Skin of body (tissue), 2 donors: ENCODE results near the gene NALCN. TPM values are rescaled to one million over a fixed set of nuclear protein-coding genes. Genes with fewer than 3 reads are reported as not detected.

Experiments
- DNase-seq: peaks from one replicate; lab custom pipeline; 2025; lab: John Stamatoyannopoulos, UW
- total RNA-seq: library from RNA; depleted of rRNA; stranded (reverse); fragments of >200 nt; gene quantifications from one replicate; pipeline ENCODE4 v1.2.3, GENCODE V29; 2014

The NALCN gene
- 1.8 TPM for total RNA-seq

DNA sequence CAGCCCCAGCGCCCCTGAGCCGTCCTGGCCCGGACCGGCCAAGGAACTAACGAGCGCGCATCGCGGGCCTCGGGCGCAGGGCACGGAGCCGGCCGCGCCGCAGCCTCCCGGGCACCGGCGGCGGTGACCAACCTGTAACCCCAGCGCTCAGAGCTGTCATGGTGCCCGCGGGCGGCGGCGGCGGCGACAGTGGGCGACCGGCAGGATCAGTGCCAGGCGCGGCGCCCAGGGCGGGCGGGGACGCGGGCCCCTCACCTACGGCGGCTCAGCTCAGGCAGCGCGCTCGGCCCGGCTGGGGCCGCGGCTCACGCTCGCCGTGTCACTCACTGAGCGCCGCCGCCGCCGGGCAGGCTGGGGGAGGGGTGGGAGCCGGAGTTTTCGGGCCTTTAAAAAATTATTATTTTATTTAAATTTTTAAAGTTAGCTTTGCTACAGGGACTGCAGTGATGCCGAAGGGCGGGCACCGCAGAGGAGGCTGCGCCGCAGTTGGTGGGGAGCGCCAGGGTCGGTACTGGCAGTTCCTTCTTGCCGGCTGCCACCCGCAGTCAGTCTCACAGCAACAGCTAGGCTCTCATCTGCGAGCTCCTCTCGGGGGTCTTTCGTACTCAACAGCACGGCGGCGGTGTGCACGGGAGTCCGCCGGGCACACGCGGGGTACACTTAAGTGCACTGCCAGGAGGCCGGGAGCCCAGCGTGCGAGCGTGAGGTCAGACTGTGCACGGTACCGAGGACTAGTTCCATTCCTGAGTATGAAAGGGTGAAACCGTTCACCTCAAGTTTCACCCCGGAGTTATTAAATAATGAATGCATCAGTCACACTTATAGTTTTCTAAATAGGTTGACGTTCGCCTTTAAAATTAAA lies at the start of gene NALCN:
TSS of gene NALCN (minus strand) at position 328 of the 862 bp plus-strand sequence. CDS start 17,382 bp downstream, outside the sequence.
- DNase-seq, result no peak

DNA sequence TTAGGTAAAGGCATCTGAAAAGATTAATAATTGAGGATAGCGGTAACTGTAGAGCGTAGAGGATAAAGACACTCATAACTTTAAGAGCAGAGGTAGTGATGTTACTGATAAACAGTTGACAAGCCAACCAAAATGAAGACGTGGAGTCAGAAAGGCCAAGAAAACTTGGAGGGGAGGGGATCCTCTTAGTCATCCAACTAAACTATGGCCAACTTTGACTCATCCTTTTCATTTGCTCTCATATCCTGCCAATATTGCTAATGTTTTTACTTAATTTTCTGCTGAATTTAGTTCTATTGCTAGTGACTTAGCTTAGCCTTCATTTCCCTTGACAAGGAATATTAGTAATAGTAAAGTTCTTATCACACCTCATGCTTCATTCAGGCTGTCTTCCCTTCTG lies 49.6 kb upstream of the NALCN start:
- no peak for DNase-seq

DNA sequence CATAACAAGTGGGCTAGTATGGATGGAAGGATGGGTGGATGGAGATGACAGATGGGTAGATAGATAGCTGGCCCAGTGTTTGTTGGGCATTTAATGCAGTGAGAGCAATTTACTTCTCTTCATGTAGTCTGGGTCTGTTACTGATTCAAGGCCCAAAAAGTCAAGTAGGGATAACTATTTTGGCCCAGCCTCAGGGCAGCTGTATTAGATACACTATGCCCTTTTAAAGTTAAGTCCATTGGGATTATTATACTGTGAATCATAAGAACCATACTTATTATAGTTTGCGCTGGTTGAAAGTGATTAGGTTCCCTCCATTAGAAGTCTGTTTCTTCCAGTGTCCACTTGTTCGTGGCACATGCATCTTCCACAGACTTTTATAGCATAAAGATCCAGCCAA lies 40.9 kb upstream of the NALCN start:
- DNase-seq, result no peak

DNA sequence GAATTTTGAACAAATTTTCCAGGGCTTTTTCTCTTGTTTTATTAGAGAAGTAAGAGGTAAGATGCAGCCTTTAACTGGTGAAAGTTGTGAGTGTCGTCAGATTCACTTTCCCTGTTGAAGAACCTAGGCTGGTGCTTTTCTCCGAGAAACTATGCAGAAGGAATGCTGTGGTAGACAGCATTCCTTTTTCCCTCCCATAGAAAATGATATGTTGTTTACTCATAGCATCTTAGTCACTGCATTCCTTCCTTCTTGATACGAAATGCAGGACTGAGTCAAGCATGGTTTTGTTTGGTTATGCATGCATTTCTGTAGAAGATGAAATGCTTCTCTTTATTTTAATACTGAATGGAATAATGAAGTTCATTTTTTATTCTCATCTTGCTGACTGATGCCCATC lies 39.6 kb upstream of the NALCN start:
- no peak for DNase-seq

DNA sequence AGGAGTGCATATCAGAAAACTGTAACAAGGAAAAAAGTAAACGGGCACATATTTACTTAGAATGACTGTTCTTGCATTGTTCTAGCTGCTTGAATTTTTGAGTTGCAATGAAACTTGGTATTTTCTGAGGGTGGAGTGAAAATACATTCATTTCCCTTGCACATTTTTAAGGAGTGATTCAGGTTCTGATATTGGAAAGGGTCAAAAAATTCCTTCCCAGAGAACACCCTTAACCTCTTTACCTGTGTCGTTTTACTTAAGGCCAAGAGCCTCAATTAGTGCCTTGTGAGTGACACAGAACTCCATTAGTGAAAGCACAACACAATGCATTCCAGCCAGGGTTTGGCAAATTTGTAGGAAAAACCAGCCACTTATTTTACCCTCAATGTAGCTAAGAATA lies 38.5 kb upstream of the NALCN start:
- no peak for DNase-seq

DNA sequence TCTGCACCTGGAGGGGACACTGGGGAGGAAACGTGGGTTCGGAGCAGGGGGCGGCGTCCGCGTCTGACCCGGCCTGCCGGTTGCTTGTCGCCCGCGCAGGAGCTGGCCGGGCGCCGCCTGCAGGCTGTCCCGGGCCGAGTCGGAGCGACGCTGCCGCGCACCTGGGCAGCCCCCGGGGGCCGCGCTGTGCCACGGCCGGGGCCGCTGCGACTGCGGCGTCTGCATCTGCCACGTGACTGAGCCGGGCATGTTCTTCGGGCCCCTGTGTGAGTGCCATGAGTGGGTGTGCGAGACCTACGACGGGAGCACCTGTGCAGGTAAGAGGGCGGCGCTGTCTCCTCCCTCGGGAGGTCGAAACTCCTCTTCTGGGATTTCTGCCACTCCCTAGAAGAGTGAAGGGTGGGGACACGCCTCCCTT lies 37.5 kb upstream of the NALCN start:
- no peak for DNase-seq

DNA sequence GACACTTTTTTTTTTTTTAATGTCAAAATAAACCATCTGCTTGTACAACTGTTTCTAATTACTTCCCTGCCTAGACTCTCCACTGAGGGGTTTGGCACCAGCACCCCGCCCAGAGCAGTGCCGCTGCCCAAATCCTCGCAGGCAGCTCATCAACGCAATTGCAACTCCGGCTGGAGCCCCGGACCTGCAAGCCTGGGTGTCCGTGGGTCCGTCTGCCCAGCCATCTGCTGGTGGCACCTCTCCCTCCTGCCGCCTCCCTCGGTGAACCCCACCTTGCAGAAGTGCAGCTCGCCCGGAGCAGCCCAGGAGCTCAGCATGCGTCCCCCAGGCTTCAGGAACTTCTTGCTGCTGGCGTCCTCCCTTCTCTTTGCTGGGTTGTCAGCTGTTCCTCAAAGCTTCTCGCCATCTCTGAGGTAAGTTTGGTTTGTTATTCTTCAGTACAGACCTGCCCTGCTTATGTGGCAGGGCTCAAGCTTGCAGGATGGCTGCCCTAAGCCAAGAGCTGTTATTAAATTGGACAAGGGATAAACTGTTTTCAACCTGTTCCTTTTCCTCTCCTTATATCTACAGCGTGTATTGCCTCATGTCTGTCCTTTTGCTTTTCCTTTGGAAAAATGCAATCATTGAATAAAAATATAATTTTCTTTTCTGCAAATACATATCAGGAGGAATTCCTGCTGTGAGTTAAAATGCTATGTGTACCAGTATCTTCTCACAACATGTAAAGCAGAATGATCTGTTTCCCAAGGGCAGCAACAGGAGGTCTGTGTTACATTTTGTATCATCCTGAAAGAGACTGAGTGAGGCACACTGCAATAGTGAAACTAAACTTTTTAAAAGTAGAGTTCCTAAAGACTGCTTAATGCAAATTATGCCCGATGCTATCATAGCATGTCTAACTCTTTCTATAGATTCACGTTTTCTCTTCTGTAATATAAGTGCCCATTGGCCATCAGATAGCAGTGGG lies 36.5 kb upstream of the NALCN start, which contains the start of gene ITGBL1:
TSS of gene ITGBL1 (plus strand) at position 157 of the 967 bp plus-strand sequence. CDS start at position 316, 159 bp downstream.
- DNase-seq, result no peak

DNA sequence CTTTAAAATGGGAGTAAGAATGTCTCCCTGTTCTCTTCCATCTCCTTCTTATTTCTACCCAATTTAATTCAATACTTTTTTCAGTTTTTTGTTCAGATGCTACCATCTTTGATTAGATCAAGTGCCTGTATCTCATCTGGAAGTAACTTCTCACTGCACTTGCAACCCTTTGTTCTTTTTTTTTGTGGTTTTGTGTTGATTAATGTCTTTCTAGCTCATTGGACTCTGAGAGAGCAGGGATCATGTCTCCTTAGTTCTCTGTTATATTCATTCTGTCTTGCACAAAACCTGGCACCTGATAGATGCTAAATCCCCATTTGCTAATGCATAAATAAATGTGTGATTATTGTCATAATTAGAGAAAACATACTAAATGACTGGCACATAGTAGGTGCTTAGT lies 35.3 kb upstream of the NALCN start:
- DNase-seq, result no peak

DNA sequence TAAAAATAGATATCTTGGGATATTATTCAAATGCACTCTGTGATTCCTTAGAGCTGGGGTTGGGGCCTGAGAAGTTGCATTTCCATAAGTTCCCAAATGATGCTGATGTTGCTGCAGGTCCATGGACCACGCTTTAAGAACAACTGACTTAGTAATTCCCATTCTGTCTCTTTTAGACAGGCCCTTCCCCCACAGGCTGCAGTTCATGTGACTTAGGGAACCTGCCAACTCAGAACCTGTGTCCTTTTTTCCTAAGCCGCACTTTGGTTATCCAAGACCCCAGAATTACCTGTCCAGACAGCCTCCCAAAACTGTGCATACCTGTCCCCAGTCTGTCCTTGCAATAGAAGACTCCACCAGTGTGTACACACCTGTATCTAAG lies 34.4 kb upstream of the NALCN start:
- no peak for DNase-seq

DNA sequence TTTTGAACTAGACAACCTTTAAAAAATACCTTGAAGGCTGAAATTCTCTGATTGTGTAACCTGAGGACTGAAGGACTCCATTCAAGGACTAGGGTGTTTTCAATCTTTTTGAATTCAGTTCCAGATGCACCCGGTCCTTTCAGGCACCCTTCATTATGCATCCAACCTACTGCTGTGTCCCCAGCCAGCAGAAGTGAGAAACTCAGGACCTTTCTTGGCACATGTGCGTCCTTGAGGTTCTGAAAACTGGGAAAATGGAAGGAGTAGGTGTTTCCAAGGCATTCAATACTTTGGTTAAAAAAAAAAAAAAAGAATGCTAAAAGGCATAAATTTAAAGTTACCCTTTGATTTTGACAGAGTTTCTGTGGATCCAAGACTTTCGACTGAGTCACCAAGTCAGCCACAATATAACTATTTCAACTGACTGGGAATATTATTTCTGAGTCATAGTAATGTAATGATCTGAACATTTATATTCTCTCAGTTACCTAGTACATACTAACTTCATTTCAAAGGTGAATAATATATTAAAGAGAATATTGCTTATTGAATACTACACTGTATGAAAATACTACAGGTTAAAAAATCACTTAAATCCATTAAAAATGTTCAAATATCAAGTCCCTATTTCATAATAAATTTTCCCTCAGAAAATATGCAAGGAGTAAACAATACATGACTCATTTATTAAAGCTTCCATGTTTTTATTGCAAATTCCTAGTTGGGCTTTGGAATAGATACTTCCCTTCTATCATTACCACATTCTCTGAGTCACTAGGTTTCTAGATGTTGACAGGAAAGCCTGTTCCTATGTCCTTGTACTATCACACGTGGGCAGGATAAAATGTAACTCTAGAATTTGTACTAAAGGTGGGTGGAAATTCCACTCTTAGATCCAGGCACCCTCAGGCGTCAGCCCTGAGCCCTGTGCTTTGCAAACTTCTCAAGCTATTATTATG lies 33.8 kb upstream of the NALCN start:
- no peak for DNase-seq

DNA sequence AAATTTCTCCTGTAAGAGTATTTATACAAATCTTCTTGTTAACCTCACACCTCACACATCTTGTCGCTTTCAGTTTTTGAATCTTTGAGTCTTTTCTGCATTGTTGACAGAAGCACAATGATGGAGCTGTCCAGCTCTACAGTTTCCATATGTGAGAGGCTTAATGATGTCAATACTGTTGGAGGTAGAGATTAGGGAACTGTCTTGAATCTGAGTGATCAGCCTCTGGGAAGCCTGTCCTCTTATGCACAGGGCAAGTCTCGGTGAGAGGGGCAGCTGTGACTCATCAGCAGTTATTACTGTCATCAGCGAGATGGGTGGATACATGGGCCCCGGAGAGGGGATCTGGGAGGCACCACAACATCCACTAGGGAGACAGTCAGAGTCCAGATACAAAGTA lies 31.5 kb upstream of the NALCN start:
- DNase-seq, result no peak

DNA sequence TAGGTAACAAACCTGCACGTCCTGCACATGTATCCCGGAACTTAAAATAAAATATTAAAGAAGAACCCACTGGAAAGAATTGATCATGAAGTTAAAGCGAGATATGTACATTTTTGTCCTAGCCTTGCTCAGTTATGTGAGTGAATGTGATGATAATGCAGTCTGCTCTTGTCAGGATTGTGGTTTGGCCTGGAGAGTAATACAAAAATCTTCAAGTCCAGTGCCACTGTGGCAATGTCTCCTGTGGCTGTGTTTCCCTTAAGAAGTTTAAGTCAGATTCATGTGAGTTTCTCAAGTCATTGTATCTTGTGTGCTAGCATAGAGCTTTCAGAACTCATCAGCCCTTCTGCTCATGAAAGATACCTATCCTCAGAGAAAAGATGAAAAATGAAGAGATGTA lies 18.2 kb upstream of the NALCN start:
- DNase-seq, result no peak

DNA sequence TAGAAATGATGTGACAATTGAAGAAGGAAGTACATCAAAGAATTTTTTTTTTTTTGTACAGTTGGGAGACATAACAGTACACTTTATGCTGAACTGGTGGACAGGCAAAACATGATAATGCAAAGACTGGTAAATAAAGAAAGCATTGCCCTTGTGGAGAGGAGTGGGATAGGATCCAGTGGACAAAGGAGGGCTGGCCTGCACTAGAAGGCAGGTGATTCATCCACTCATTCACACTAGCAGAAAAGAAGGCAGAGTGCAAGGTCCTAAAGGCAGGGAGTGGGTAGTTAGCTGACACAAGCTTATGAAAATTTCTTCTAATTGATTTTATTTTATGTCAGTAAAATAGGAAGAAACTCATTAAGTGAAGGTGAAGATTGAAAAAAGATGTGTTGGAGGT lies 17.6 kb upstream of the NALCN start:
- DNase-seq, result no peak

DNA sequence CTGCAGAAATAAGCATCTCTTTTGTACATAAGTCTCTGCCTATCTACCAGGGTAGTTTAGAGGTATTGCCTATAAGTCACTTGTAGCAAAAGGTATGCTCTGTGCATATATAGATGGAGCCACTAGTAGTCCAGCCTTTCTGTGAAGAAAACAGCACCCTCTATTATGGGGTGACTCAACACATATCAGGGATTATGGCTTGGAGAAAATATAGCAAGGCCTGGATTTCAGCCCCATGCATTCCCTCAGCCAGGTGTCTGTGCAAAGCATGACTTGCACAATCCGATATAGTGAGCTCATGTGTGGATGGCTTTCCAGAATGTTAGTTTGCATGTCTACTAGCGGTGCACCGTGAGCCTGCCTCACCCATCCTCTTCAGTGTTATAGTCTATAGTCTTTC lies 13.4 kb upstream of the NALCN start:
- no peak for DNase-seq

DNA sequence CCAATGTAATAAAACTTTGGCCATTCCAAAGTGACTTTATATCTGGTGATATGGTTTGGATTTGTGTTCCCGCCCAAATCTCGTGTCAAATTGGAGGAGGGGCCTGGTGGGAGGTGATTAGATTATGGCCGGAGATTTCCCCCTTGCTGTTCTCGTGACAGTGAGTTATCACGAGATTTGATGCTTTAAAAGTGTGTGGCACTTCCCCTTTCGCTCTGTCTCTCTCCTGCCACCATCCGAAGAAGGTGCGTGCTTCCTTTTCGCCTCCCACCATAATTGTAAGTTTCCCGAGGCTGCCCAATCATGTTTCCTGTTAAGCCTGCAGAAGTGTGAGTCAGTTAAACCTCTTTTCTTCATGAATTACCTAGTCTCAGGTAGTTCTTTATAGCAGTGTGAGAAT lies 9.3 kb upstream of the NALCN start:
- DNase-seq, result no peak

DNA sequence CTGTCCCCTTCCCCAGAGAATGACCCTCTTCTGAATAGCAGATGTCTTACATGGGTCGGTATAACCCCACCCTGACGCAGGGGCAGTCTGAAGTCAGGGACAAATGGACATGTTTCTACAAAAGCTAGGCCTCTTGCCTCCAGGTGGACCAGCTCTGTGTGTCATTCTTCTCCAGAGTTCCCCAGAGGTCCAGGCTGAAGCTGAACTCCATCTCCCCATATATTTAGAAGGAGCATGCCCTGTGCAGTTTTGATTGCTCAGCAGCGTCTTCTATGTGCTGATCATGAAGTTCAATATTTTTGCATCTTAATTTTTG lies 8.8 kb upstream of the NALCN start:
- DNase-seq, result no peak

DNA sequence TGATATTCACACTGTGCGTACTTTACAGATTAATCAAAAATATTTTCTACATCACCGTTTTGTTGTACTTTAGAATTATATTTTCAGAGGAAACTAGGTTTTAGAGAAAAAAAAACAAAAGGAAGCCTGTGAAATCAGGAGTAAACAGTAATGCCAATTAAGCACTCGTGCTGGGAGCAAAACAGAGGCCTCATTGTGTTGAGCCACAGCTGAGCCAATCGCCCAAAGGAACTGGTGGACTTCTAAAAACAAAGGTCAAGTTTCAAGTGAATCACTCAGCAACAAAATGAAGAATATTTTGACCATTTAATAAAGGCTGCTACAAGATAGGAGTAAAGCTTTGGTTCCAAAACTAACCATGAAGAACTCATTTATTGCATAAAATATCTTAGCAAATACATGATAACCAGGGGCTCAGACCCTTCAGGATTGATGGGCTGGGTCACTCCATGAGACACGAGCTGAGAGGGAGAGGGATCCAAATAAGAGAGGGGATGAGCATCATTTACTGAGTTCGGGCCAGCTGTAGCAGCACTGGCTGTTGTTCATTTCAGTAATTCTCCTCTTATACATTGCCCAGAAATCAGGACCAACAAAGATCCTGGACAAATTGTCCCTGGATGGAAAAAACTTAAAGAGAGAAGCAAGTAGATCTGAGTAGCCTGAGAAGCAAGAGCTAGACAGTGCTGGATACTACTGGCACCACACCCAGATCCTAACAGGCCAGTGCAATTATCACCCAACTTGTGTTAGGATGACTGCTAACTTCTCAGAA lies 8.3 kb upstream of the NALCN start:
- no peak for DNase-seq

DNA sequence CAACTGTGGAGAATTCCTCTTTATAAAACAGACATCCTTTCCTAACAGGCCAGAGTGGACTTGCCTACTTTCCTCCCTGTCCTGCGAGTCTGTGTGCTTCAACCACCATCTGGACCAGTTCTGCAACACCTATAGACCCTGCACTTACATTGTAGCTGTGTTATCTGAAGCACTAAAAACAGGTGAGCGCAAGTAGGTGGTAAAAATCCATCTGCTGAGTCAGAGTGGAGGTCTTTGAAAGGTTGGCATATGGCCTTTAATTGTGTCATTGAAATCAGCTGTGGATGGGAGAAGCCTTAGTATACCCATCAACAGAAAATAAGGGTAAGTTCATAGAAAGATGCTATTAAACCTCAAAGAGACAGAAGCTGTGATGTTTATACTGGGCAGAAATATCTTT lies 7.6 kb upstream of the NALCN start:
- no peak for DNase-seq

DNA sequence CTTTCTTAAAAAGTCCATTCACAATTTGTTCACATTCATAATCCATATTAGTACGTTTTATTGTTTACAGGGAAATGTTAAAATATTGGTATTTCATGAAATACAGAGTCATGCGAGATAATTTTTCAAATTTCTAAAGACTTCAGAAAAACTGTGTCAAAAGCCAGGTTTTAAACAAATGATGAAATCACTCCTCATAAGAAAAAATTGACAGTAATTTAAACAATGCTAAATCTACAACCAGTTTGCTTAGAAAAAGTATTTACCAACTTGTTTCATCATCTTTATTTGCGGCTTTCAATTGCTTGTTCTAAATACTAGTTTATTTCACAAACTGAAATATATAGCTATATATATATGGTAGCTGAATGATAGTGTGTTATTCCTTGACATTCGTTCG lies 1.2 kb upstream of the NALCN start:
- no peak for DNase-seq

DNA sequence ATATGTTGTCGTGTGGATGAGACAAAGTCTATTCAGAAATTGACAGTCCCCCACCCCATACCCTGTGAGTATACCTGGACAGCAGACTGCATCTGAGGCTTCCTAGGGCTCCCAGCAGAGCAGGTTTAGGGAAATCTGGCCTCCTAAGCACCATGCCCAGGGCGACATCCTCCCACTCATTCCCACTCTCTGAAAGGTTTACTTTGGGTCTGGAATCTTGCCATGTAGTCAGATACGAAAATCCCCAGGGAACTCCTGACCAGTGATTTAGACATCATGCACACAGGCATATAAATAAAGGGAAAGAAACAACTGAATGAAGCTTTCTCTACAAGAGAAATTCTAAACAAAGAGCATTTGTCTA lies 717 bp upstream of the NALCN start:
- DNase-seq, result no peak
